ENCODE measurements around the gene PARM1.

DNA sequence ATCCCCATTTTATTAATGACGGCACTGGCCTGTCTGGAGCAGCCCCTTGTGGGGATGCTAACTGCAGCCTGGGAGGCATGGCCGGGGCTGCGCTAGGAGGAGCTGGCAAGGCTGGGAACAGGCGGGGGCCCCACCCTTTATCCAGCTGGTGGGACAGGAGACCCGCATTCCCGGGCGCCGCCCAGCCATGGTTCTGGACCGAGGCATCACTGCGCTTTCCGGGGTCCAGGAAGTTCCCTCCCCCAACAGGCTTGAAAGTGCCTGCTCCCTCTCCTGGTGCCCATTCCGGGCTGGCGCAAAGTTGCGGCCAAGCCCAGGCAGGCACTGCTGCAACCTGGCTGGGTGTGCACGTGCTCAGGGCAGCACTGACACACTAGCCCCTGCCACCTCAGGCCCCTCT, 124.5 kb downstream of the PARM1 start:
- TF ChIP-seq, protein P1, sequence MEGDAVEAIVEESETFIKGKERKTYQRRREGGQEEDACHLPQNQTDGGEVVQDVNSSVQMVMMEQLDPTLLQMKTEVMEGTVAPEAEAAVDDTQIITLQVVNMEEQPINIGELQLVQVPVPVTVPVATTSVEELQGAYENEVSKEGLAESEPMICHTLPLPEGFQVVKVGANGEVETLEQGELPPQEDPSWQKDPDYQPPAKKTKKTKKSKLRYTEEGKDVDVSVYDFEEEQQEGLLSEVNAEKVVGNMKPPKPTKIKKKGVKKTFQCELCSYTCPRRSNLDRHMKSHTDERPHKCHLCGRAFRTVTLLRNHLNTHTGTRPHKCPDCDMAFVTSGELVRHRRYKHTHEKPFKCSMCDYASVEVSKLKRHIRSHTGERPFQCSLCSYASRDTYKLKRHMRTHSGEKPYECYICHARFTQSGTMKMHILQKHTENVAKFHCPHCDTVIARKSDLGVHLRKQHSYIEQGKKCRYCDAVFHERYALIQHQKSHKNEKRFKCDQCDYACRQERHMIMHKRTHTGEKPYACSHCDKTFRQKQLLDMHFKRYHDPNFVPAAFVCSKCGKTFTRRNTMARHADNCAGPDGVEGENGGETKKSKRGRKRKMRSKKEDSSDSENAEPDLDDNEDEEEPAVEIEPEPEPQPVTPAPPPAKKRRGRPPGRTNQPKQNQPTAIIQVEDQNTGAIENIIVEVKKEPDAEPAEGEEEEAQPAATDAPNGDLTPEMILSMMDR (IDR thresholded peaks at IDR 0.05): no peak
- no peak for TF ChIP-seq POLR2A (IDR thresholded peaks at IDR 0.05; ENCODE audit: low read depth)

Measured in esophagus muscularis mucosa (tissue), 3 donors.